T-helper 1 cell treated with Interleukin-12 subunit alpha and Interleukin-12 subunit beta and Interleukin-4 antibody, amounts not matched to agents 30 μg/mL and 1 μg/mL, for 36 hours (primary cell): Measurements from ENCODE around the gene ITGB8.

Experiments
- H3K27ac Mint-ChIP-seq: one replicate; pipeline ENCODE4 v1.8.0; 2021; ENCODE audit warnings: mild to moderate bottlenecking, mixed read lengths
- H3K27me3 Mint-ChIP-seq: one replicate; pipeline ENCODE4 v1.8.0; 2021; ENCODE audit warnings: low read depth, mixed read lengths
- H3K36me3 Mint-ChIP-seq: one replicate; pipeline ENCODE4 v1.8.0; 2021; ENCODE audit warnings: low read depth, mixed read lengths
- H3K4me1 Mint-ChIP-seq: one replicate; pipeline ENCODE4 v1.8.0; 2021; ENCODE audit warnings: low read depth, mixed read lengths
- H3K4me3 Mint-ChIP-seq: one replicate; pipeline ENCODE4 v1.8.0; 2021; ENCODE audit warnings: mild to moderate bottlenecking, moderate library complexity, mixed read lengths
- H3K9me3 Mint-ChIP-seq: one replicate; pipeline ENCODE4 v1.8.0; 2021; ENCODE audit warnings: mixed read lengths

The ITGB8 gene

GRCh38 chr7:20330239-20330927, at the start of gene ITGB8:
ITGB8 (plus strand) TSS chr7:20330900; CDS start chr7:20331807, 907 bp downstream.
- H3K4me1 Mint-ChIP-seq, result peaks cover 17% of the 10 kb centered on the region
- no peaks in the 10 kb centered on the region for H3K36me3 Mint-ChIP-seq
- no peaks in the 10 kb centered on the region for H3K9me3 Mint-ChIP-seq
- H3K27me3 Mint-ChIP-seq, result peaks cover 65% of the 10 kb centered on the region
- H3K4me3 Mint-ChIP-seq, result peak within 1 kb of the TSS; percentile 82
- H3K27ac Mint-ChIP-seq, result no peak within 1 kb of the TSS

GRCh38 chr7:20282959-20283358, 47.7 kb upstream of the ITGB8 start:
- Mint-ChIP-seq H3K27ac (no peak overlapping the region), H3K27me3 (no peaks in the 10 kb centered on the region), H3K4me1 (no peaks in the 10 kb centered on the region), H3K36me3 (no peaks in the 10 kb centered on the region), H3K4me3 (no peak overlapping the region), H3K9me3 (no peaks in the 10 kb centered on the region)

- Mint-ChIP-seq H3K27me3 (no peaks in the 10 kb centered on the region), H3K4me1 (no peaks in the 10 kb centered on the region), H3K27ac (no peak overlapping the region)
Measured at GRCh38 chr7:20283385-20283784, 47.3 kb upstream of the ITGB8 start.

GRCh38 chr7:20284003-20284770, 46.5 kb upstream of the ITGB8 start:
- Mint-ChIP-seq H3K36me3 (no peaks in the 10 kb centered on the region), H3K4me1 (no peaks in the 10 kb centered on the region), H3K27ac (no peak overlapping the region), H3K9me3 (no peaks in the 10 kb centered on the region), H3K27me3 (no peaks in the 10 kb centered on the region), H3K4me3 (no peak overlapping the region)

More at GRCh38 chr7:20283385-20283784, 47.3 kb upstream of the ITGB8 start:
- H3K4me3 Mint-ChIP-seq, result no peak overlapping the region
- no peaks in the 10 kb centered on the region for H3K36me3 Mint-ChIP-seq
- H3K9me3 Mint-ChIP-seq, result no peaks in the 10 kb centered on the region

- Mint-ChIP-seq H3K9me3 (no peaks in the 10 kb centered on the region), H3K27ac (no peak overlapping the region), H3K36me3 (no peaks in the 10 kb centered on the region), H3K4me1 (no peaks in the 10 kb centered on the region), H3K4me3 (no peak overlapping the region), H3K27me3 (no peaks in the 10 kb centered on the region)
Measured at GRCh38 chr7:20284771-20285143, 45.9 kb upstream of the ITGB8 start.

- Mint-ChIP-seq H3K4me3 (no peak overlapping the region), H3K4me1 (no peaks in the 10 kb centered on the region), H3K27me3 (no peaks in the 10 kb centered on the region), H3K27ac (no peak overlapping the region), H3K9me3 (no peaks in the 10 kb centered on the region), H3K36me3 (no peaks in the 10 kb centered on the region)
Measured at GRCh38 chr7:20287317-20287716, 43.4 kb upstream of the ITGB8 start.

GRCh38 chr7:20288036-20288435, 42.7 kb upstream of the ITGB8 start:
- Mint-ChIP-seq H3K4me3 (no peak overlapping the region), H3K36me3 (no peaks in the 10 kb centered on the region), H3K27me3 (no peaks in the 10 kb centered on the region), H3K4me1 (no peaks in the 10 kb centered on the region), H3K9me3 (no peaks in the 10 kb centered on the region), H3K27ac (no peak overlapping the region)

GRCh38 chr7:20290505-20291111, 40.1 kb upstream of the ITGB8 start:
- H3K36me3 Mint-ChIP-seq, result no peaks in the 10 kb centered on the region
- H3K4me3 Mint-ChIP-seq, result no peak overlapping the region
- no peak overlapping the region for H3K27ac Mint-ChIP-seq
- H3K27me3 Mint-ChIP-seq, result no peaks in the 10 kb centered on the region
- no peaks in the 10 kb centered on the region for H3K9me3 Mint-ChIP-seq
- H3K4me1 Mint-ChIP-seq, result no peaks in the 10 kb centered on the region

GRCh38 chr7:20293336-20293735, 37.4 kb upstream of the ITGB8 start:
- no peak overlapping the region for H3K4me3 Mint-ChIP-seq
- H3K27ac Mint-ChIP-seq, result no peak overlapping the region
- no peaks in the 10 kb centered on the region for H3K4me1 Mint-ChIP-seq
- H3K36me3 Mint-ChIP-seq, result no peaks in the 10 kb centered on the region
- H3K27me3 Mint-ChIP-seq, result no peaks in the 10 kb centered on the region
- no peaks in the 10 kb centered on the region for H3K9me3 Mint-ChIP-seq

GRCh38 chr7:20296444-20296843, 34.3 kb upstream of the ITGB8 start:
- Mint-ChIP-seq H3K36me3 (no peaks in the 10 kb centered on the region), H3K4me1 (peaks cover 2% of the 10 kb centered on the region), H3K4me3 (no peak overlapping the region), H3K27ac (no peak overlapping the region), H3K9me3 (no peaks in the 10 kb centered on the region), H3K27me3 (no peaks in the 10 kb centered on the region)

- Mint-ChIP-seq H3K36me3 (no peaks in the 10 kb centered on the region), H3K4me3 (no peak overlapping the region), H3K4me1 (peaks cover 2% of the 10 kb centered on the region), H3K9me3 (no peaks in the 10 kb centered on the region), H3K27ac (no peak overlapping the region), H3K27me3 (no peaks in the 10 kb centered on the region)
Measured at GRCh38 chr7:20296901-20297300, 33.8 kb upstream of the ITGB8 start.

- Mint-ChIP-seq H3K4me1 (peaks cover 2% of the 10 kb centered on the region), H3K27me3 (no peaks in the 10 kb centered on the region), H3K36me3 (no peaks in the 10 kb centered on the region), H3K4me3 (no peak overlapping the region), H3K9me3 (no peaks in the 10 kb centered on the region), H3K27ac (no peak overlapping the region)
Measured at GRCh38 chr7:20298486-20298901, 32.2 kb upstream of the ITGB8 start.

GRCh38 chr7:20299145-20299544, 31.6 kb upstream of the ITGB8 start:
- Mint-ChIP-seq H3K27me3 (no peaks in the 10 kb centered on the region), H3K9me3 (no peaks in the 10 kb centered on the region), H3K36me3 (no peaks in the 10 kb centered on the region), H3K4me1 (peaks cover 2% of the 10 kb centered on the region), H3K4me3 (no peak overlapping the region), H3K27ac (no peak overlapping the region)

- no peaks in the 10 kb centered on the region for H3K9me3 Mint-ChIP-seq
- no peaks in the 10 kb centered on the region for H3K36me3 Mint-ChIP-seq
- no peak overlapping the region for H3K27ac Mint-ChIP-seq
- H3K4me3 Mint-ChIP-seq, result no peak overlapping the region
- peaks cover 2% of the 10 kb centered on the region for H3K4me1 Mint-ChIP-seq
- no peaks in the 10 kb centered on the region for H3K27me3 Mint-ChIP-seq
Measured at GRCh38 chr7:20299647-20300312, 30.9 kb upstream of the ITGB8 start.
